ENCODE results near the gene CEACAM19. TPM values are rescaled to one million over a fixed set of nuclear protein-coding genes. Genes with fewer than 3 reads are reported as not detected.

Gene CEACAM19
- total and polyA plus RNA-seq, 10 of the 15 experiments (the other 5 are each of a cell fraction or from before 2014, with no cell fraction given), result 0.13 to 0.31 (median 0.17) TPM; not detected in 4

DNA sequence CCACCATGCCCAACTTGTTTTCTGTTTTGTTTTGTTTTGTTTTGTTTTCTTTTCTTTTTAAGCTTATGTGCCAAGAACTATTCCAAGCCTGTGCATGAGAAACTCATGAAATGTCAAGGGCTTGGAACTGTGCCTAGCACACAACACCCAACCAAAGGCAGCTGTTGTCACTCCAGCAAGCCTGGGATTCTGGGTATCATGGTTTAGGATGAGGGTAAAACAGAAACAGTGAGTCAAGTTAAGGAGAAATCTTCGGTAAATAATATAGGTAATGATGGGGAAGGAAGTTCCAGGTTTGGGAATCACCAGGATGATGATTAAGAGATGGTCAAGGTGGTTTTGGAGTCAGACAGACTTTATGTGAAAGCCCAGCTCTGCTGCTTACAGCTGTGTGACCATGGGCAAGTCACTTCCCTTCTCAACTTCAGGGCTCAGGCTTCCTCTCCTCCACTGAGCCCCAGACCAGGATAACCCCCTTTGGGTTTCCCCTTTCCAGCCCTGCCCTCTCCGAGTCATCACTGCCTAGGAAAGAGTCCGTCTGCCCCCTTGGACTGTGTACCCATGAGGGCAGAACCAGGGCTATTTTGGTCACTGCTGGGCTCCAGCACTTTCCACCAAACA lies 22.5 kb upstream of the CEACAM19 start:
- SMC1A ChIA-PET (ENCODE audit: uncharacterized antibody, unreplicated experiment), result interaction anchor here (1.6 kb wide), 1 partner anchor 41 kb away, joined by 3 read pairs; no protein-coding TSS in a partner anchor
- no TSS peak for BruUV-seq (replicated peaks)
- RAD21 ChIA-PET (ENCODE audit: unreplicated experiment), result interaction anchor here (0.9 to 1.0 kb wide), 2 partner anchors 75 to 78 kb away, joined by 3 to 4 read pairs; no protein-coding TSS in a partner anchor
- Histone ChIP-seq H3K9me3 (replicated peaks; ENCODE audit: control insufficient read depth, insufficient read depth, low read length) (no peaks in the 10 kb centered on the region), H3K27ac (ENCODE audit: control insufficient read depth, insufficient read depth) (no peak overlapping the region), H3K9ac (ENCODE audit: control insufficient read depth, insufficient read depth, low read length) (no peak overlapping the region), H2AFZ (ENCODE audit: control insufficient read depth, low read depth, low read length) (no peak overlapping the region), H4K20me1 (ENCODE audit: control insufficient read depth, insufficient read depth) (no peaks in the 10 kb centered on the region), H3K4me3 (no peak overlapping the region), H3K4me1 (ENCODE audit: control insufficient read depth, insufficient read depth, low read length) (no peaks in the 10 kb centered on the region), H3K4me2 (ENCODE audit: control insufficient read depth, insufficient read depth) (no peak overlapping the region), H3K36me3 (ENCODE audit: control insufficient read depth in 2 of 2, insufficient read depth in 2 of 2, low read length in 1 of 2) (no peaks in the 10 kb centered on the region), H3K79me2 (ENCODE audit: control insufficient read depth, insufficient read depth, low read length) (no peaks in the 10 kb centered on the region), H3K27me3 (replicated peaks in 1 of 2; ENCODE audit: control insufficient read depth in 2 of 2, insufficient read depth in 2 of 2, low read length in 1 of 2) (peaks cover 0 to 2% of the 10 kb centered on the region in 2 experiments; a peak in 1 of 4 replicates)
- ATAC-seq, result no peak; the same call in 2 of the 3 replicates
- CTCF ChIA-PET, result interaction anchor here (0.9 to 1.9 kb wide), 3 partner anchors 8 to 78 kb away, joined by 3 to 13 read pairs (median 3); no protein-coding TSS in a partner anchor
- POLR2A ChIA-PET, result no interaction called here
- 0 out of 2 replicates have a peak, but pooled peaks have one; percentile 7 for TF ChIP-seq SPI1 (IDR thresholded peaks at IDR 0.05; ENCODE audit: borderline replicate concordance, insufficient read depth, low read depth, low read length)
- no peak for TF ChIP-seq RBBP5 (conservative IDR thresholded peaks at IDR 0.05)
- in situ Hi-C loops (cut with MboI) (no loop called here), intact Hi-C loops (cut with micrococcal nuclease; ENCODE audit: unreplicated experiment) (no loop called here)
- FAIRE-seq, result no peak
- WGBS (ENCODE audit: insufficient coverage, insufficient replicate concordance, low lambda C conversion rate, missing lambda C conversion rate), result 0% methylated on average over 3 of the region's 3 CpGs
- no peak for DNase-seq (ENCODE audit: low read depth, low spot score)

DNA sequence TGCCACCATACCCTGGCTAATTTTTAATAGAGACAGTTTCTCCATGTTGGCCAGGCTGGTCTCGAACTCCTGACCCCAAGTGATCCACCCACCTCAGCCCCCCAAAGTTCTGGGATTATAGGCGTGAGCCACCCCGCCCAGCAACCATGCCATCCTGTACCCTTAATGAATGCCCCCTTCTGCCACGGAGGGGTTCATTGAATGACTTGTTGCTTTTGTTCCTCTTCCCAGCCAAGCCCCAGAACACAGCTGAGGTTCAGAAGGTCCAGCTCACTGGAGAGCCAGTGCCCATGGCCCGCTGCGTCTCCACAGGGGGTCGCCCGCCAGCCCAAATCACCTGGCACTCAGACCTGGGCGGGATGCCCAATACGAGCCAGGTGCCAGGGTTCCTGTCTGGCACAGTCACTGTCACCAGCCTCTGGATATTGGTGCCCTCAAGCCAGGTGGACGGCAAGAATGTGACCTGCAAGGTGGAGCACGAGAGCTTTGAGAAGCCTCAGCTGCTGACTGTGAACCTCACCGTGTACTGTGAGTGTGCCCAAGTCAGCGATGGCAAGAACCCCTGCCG lies 21.6 kb upstream of the CEACAM19 start:
- 54% methylated on average over 15 of the region's 15 CpGs for WGBS (ENCODE audit: insufficient coverage, insufficient replicate concordance, low lambda C conversion rate, missing lambda C conversion rate)
- Histone ChIP-seq H3K79me2 (ENCODE audit: control insufficient read depth, insufficient read depth, low read length) (no peaks in the 10 kb centered on the region), H3K9ac (ENCODE audit: control insufficient read depth, insufficient read depth, low read length) (no peak overlapping the region), H2AFZ (ENCODE audit: control insufficient read depth, low read depth, low read length) (no peak overlapping the region), H3K4me1 (ENCODE audit: control insufficient read depth, insufficient read depth, low read length) (no peaks in the 10 kb centered on the region; the same call in 1 of the 2 replicates), H3K4me3 (no peak overlapping the region), H3K4me2 (ENCODE audit: control insufficient read depth, insufficient read depth) (no peak overlapping the region), H4K20me1 (ENCODE audit: control insufficient read depth, insufficient read depth) (no peaks in the 10 kb centered on the region), H3K9me3 (replicated peaks; ENCODE audit: control insufficient read depth, insufficient read depth, low read length) (no peaks in the 10 kb centered on the region), H3K27ac (ENCODE audit: control insufficient read depth, insufficient read depth) (no peak overlapping the region), H3K36me3 (ENCODE audit: control insufficient read depth in 2 of 2, insufficient read depth in 2 of 2, low read length in 1 of 2) (no peaks in the 10 kb centered on the region), H3K27me3 (replicated peaks in 1 of 2; ENCODE audit: control insufficient read depth in 2 of 2, insufficient read depth in 2 of 2, low read length in 1 of 2) (no peaks in the 10 kb centered on the region)
- FAIRE-seq (no peak), ATAC-seq (no peak), DNase-seq (ENCODE audit: low read depth, low spot score) (no peak)
- ChIA-PET SMC1A (ENCODE audit: uncharacterized antibody, unreplicated experiment) (interaction anchor here (1.6 kb wide), 1 partner anchor 40 kb away, joined by 3 read pairs; no protein-coding TSS in a partner anchor), POLR2A (no interaction called here), RAD21 (ENCODE audit: unreplicated experiment) (interaction anchor here (0.6 to 1.0 kb wide), 2 partner anchors 61 to 74 kb away, joined by 3 read pairs; no protein-coding TSS in a partner anchor), CTCF (no interaction called here)
- no TSS peak for BruUV-seq (replicated peaks)
- in situ Hi-C loops (cut with MboI) (no loop called here), intact Hi-C loops (cut with micrococcal nuclease; ENCODE audit: unreplicated experiment) (loop anchor here (10.0 kb wide), 2 partner anchors 125 to 195 kb away; partner anchors contain the start of genes CBLC and NECTIN2)
- TF ChIP-seq CHD2 (IDR thresholded peaks at IDR 0.05; ENCODE audit: borderline replicate concordance, low read depth, low read length), result no peak
